Tibial nerve (tissue), 4 donors: Measurements from ENCODE around the gene PPP1R12A. TPM values are rescaled to one million over a fixed set of nuclear protein-coding genes. Genes with fewer than 3 reads are reported as not detected.

ENCODE experiments used
- DNase-seq, 2 donors: peaks; one replicate each; pipeline ENCODE4 v3.0.0-alpha.2; 2019; ENCODE audit warnings: low spot score in 2 of 2
- H3K27ac ChIP-seq, 4 donors: fragments of 200-600 bp; sonication (generic) in 3 of 4; one replicate each; pipeline ENCODE4 v1.5.1; 2017 to 2019; ENCODE audit warnings: mild to moderate bottlenecking in 1 of 4
- H3K27me3 ChIP-seq, 2 donors: fragments of 200-600 bp; sonication (generic) in 1 of 2; one replicate each; pipeline versions ENCODE4 v1.5.1 to v1.6.0; 2017 to 2019
- H3K36me3 ChIP-seq, 3 donors: fragments of 200-600 bp; sonication (generic); one replicate each; pipeline ENCODE4 v1.5.1; 2018 to 2019
- H3K4me1 ChIP-seq, 4 donors: fragments of 200-600 bp; sonication (generic) in 3 of 4; one replicate each; pipeline ENCODE4 v1.5.1; 2017 to 2019
- H3K4me3 ChIP-seq, 4 donors: fragments of 200-600 bp; sonication (generic) in 3 of 4; one replicate each; pipeline ENCODE4 v1.5.1; 2017 to 2019; ENCODE audit warnings: mild to moderate bottlenecking in 1 of 4, moderate library complexity in 1 of 4
- H3K9me3 ChIP-seq, 4 donors: fragments of 200-600 bp; sonication (generic) in 3 of 4; one replicate each; pipeline ENCODE4 v1.5.1; 2017 to 2019
- CTCF ChIP-seq, 5 experiments: fragments of 200-600 bp in 3 of 5; fragments of 450-650 bp in 2 of 5; sonication (generic) in 3 of 5; IDR thresholded peaks; one replicate each; pipeline ENCODE4 v1.5.1; 2016 to 2019; ENCODE audit warnings: antibody characterized with exemption in 5 of 5, mild to moderate bottlenecking in 3 of 5, moderate library complexity in 2 of 5
- EP300 ChIP-seq, 2 donors: sonication (generic); formaldehyde crosslinking; IDR thresholded peaks; one replicate each; pipeline ENCODE4 v1.6.1; 2017; ENCODE audit warnings: antibody characterized with exemption in 2 of 2, mild to moderate bottlenecking in 1 of 2
- POLR2A ChIP-seq, 2 donors: fragments of 450-650 bp; IDR thresholded peaks; one replicate each; pipeline ENCODE4 v1.6.1; 2017; ENCODE audit warnings: antibody characterized with exemption in 2 of 2, mild to moderate bottlenecking in 2 of 2, moderate library complexity in 2 of 2
- WGBS, 2 donors: methylation state at CpG; one replicate each; pipeline ENCODE4 v1.1.5; 2018; 5-methylcytosine and 5-hydroxymethylcytosine counted together
- total RNA-seq, 4 donors: library from RNA; depleted of rRNA; stranded (reverse); fragments of >200 nt; gene quantifications; one replicate each; pipeline ENCODE4 v1.1.0, GENCODE V29; 2016

The PPP1R12A gene
- total RNA-seq, 4 donors from 2014 or later: 84.3 to 137 (median 99.6) TPM

GRCh38 chr12:79961411-79961810, 26.5 kb upstream of the PPP1R12A start:
- peaks cover 0 to 5% (median 0%) of the 10 kb centered on the region in 4 donors for H3K4me1 ChIP-seq
- TF ChIP-seq POLR2A (IDR thresholded peaks at IDR 0.05): no peak
- no peak for TF ChIP-seq CTCF (IDR thresholded peaks at IDR 0.05)
- TF ChIP-seq EP300 (IDR thresholded peaks at IDR 0.05): no peak
- WGBS, 2 donors: 85 to 90% methylated on average over 1 of the region's 1 CpG
- H3K27ac ChIP-seq: no peak overlapping the region
- H3K9me3 ChIP-seq: no peaks in the 10 kb centered on the region
- no peak overlapping the region for H3K4me3 ChIP-seq
- H3K27me3 ChIP-seq: no peaks in the 10 kb centered on the region
- no peaks in the 10 kb centered on the region for H3K36me3 ChIP-seq
- DNase-seq: no peak

GRCh38 chr12:79959484-79959883, 24.6 kb upstream of the PPP1R12A start:
- Histone ChIP-seq H3K27me3 (no peaks in the 10 kb centered on the region), H3K27ac (no peak overlapping the region), H3K4me1 (peaks cover 0 to 5% (median 0%) of the 10 kb centered on the region in 4 donors), H3K9me3 (peaks cover 0 to 15% (median under 1%) of the 10 kb centered on the region in 4 donors), H3K4me3 (no peak overlapping the region), H3K36me3 (no peaks in the 10 kb centered on the region)
- 41 to 42% methylated on average over 4 of the region's 4 CpGs for WGBS, 2 donors
- DNase-seq: no peak
- TF ChIP-seq POLR2A (IDR thresholded peaks at IDR 0.05): no peak
- TF ChIP-seq EP300 (IDR thresholded peaks at IDR 0.05): no peak
- TF ChIP-seq CTCF (IDR thresholded peaks at IDR 0.05): no peak

- H3K27ac ChIP-seq: no peak overlapping the region
- no peaks in the 10 kb centered on the region for H3K36me3 ChIP-seq
- WGBS, 2 donors: 97 to 98% methylated on average over 4 of the region's 4 CpGs
- no peak for DNase-seq
- H3K4me3 ChIP-seq: no peak overlapping the region
- peaks cover 0 to 25% (median 4%) of the 10 kb centered on the region in 4 donors for H3K9me3 ChIP-seq
- H3K27me3 ChIP-seq: no peaks in the 10 kb centered on the region
- H3K4me1 ChIP-seq: peaks cover 0 to 5% (median 0%) of the 10 kb centered on the region in 4 donors
- TF ChIP-seq POLR2A (IDR thresholded peaks at IDR 0.05): no peak
- no peak for TF ChIP-seq EP300 (IDR thresholded peaks at IDR 0.05)
- no peak for TF ChIP-seq CTCF (IDR thresholded peaks at IDR 0.05)
These were observed 22.0 kb upstream of the PPP1R12A start for GRCh38 chr12:79956896-79957295.

- H3K9me3 ChIP-seq: peaks cover 0 to 25% (median 4%) of the 10 kb centered on the region in 4 donors
- H3K27me3 ChIP-seq: no peaks in the 10 kb centered on the region
- H3K27ac ChIP-seq: no peak overlapping the region
- H3K36me3 ChIP-seq: no peaks in the 10 kb centered on the region
- DNase-seq: no peak
- TF ChIP-seq POLR2A (IDR thresholded peaks at IDR 0.05) (no peak), EP300 (IDR thresholded peaks at IDR 0.05) (no peak), CTCF (IDR thresholded peaks at IDR 0.05) (no peak)
- peaks cover 0 to 5% (median 0%) of the 10 kb centered on the region in 4 donors for H3K4me1 ChIP-seq
- no peak overlapping the region for H3K4me3 ChIP-seq
- WGBS, 2 donors: 92 to 96% methylated on average over 3 of the region's 3 CpGs
These were observed 20.7 kb upstream of the PPP1R12A start for GRCh38 chr12:79955561-79955960.

- no peaks in the 10 kb centered on the region for H3K36me3 ChIP-seq
- no peak overlapping the region for H3K27ac ChIP-seq
- peaks cover 0 to 25% (median 4%) of the 10 kb centered on the region in 4 donors for H3K9me3 ChIP-seq
- no peak for TF ChIP-seq POLR2A (IDR thresholded peaks at IDR 0.05)
- TF ChIP-seq CTCF (IDR thresholded peaks at IDR 0.05): no peak
- no peak for TF ChIP-seq EP300 (IDR thresholded peaks at IDR 0.05)
- no peaks in the 10 kb centered on the region for H3K4me1 ChIP-seq
- H3K4me3 ChIP-seq: no peak overlapping the region
- H3K27me3 ChIP-seq: no peaks in the 10 kb centered on the region
- no peak for DNase-seq
- 78 to 82% methylated on average over 2 of the region's 2 CpGs for WGBS, 2 donors
These were observed 19.2 kb upstream of the PPP1R12A start for GRCh38 chr12:79954037-79954610.
